Ramos (cell line): Measurements from ENCODE around the gene NCF2.
"Not testable (repeated sequence)": the region's sequence is repeated elsewhere in the genome, so short reads cannot be mapped to it uniquely, and the experiment has no call there.

ENCODE experiments used
- in situ Hi-C: fragments of 300-500 bp; cut with MboI; formaldehyde crosslinking; loops from one replicate; pipeline ENCODE4 v1.14.3; 2022; ENCODE audit warnings: low sequenced_read_pairs; ENCODE audit not compliant: unreplicated experiment

The NCF2 gene

GRCh38 chr1:183590244-183591191 lies at the start of gene NCF2:
Gene NCF2 (minus strand): TSS chr1:183590459. CDS start chr1:183590329, 130 bp downstream.
- in situ Hi-C loops, result no loop called here

GRCh38 chr1:183638649-183639387 lies 48.6 kb upstream of the NCF2 start:
- in situ Hi-C loops, result no loop called here

- in situ Hi-C loops, result no loop called here
These were observed 46.5 kb upstream of the NCF2 start for GRCh38 chr1:183636783-183637182.

GRCh38 chr1:183636334-183636682 lies 46.0 kb upstream of the NCF2 start:
- in situ Hi-C loops, result no loop called here

GRCh38 chr1:183635606-183636333 lies 45.5 kb upstream of the NCF2 start, which contains the start of gene ARPC5:
Gene ARPC5 (minus strand): TSS chr1:183635783. CDS start chr1:183635659, 124 bp downstream.
- in situ Hi-C loops, result no loop called here

- in situ Hi-C loops, result no loop called here
These were observed 44.9 kb upstream of the NCF2 start for GRCh38 chr1:183635099-183635605.

- in situ Hi-C loops, result no loop called here
These were observed 44.3 kb upstream of the NCF2 start for GRCh38 chr1:183634429-183635065.

- in situ Hi-C loops, result no loop called here
These were observed 43.6 kb upstream of the NCF2 start for GRCh38 chr1:183633676-183634343.

GRCh38 chr1:183632964-183633363 lies 42.7 kb upstream of the NCF2 start:
- in situ Hi-C loops, result no loop called here

- in situ Hi-C loops, result no loop called here
These were observed 41.9 kb upstream of the NCF2 start for GRCh38 chr1:183632114-183632513.

GRCh38 chr1:183630748-183631147 lies 40.5 kb upstream of the NCF2 start:
- in situ Hi-C loops, result no loop called here

- in situ Hi-C loops, result loop anchor here (10.0 kb wide), 1 partner anchor 154 kb away; the partner anchor contains the start of gene SMG7
These were observed 38.3 kb upstream of the NCF2 start for GRCh38 chr1:183628537-183628936.

- in situ Hi-C loops, result loop anchor here (10.0 kb wide), 1 partner anchor 151 kb away; the partner anchor contains the start of gene SMG7
These were observed 36.0 kb upstream of the NCF2 start for GRCh38 chr1:183626236-183626635.

GRCh38 chr1:183622884-183623785 lies 32.9 kb upstream of the NCF2 start:
- in situ Hi-C loops, result loop anchor here (5.0 to 10.0 kb wide), 2 partner anchors 148 to 341 kb away; partner anchors contain the start of gene SMG7

- in situ Hi-C loops, result loop anchor here (5.0 to 10.0 kb wide), 2 partner anchors 147 to 340 kb away; partner anchors contain the start of gene SMG7
These were observed 31.8 kb upstream of the NCF2 start for GRCh38 chr1:183622013-183622412.

- in situ Hi-C loops, result loop anchor here (5.0 to 10.0 kb wide), 2 partner anchors 146 to 338 kb away; partner anchors contain the start of gene SMG7
These were observed 30.1 kb upstream of the NCF2 start for GRCh38 chr1:183620311-183620710.

- in situ Hi-C loops, result loop anchor here (5.0 to 10.0 kb wide), 2 partner anchors 145 to 337 kb away; partner anchors contain the start of gene SMG7
These were observed 29.5 kb upstream of the NCF2 start for GRCh38 chr1:183619781-183620180.

- in situ Hi-C loops, result not testable (repeated sequence)
These were observed 27.9 kb upstream of the NCF2 start for GRCh38 chr1:183618202-183618601.
